GM23338 (cell line): ENCODE measurements around the gene SCN3B. TPM values are rescaled to one million over a fixed set of nuclear protein-coding genes. Genes with fewer than 3 reads are reported as not detected.

Experiments
- ATAC-seq: fragments of 200-7000 bp; cut with Tn5 transposase; 3 replicates; pipeline ENCODE4 v1.9.1; 2020
- DNase-seq: peaks from one replicate; pipeline ENCODE4 v3.0.0-alpha.2; 2015; ENCODE audit warnings: low spot score
- H2AFZ ChIP-seq: fragments of 200-600 bp; sonication (generic); 2 replicates; pipeline ENCODE4 v1.8.0; 2016; ENCODE audit warnings: antibody characterized with exemption, mild to moderate bottlenecking, moderate library complexity
- H3F3A ChIP-seq: fragments of 200-600 bp; sonication (generic); replicated peaks from 2 replicates; pipeline ENCODE4 v1.8.0; 2017; ENCODE audit warnings: antibody characterized with exemption, mixed run types, low read depth
- H3K27ac ChIP-seq: fragments of 200-600 bp; sonication (generic); 2 replicates; pipeline ENCODE4 v1.6.1; 2016; ENCODE audit warnings: low read depth
- H3K27me3 ChIP-seq: fragments of 200-600 bp; sonication (generic); 2 replicates; pipeline ENCODE4 v1.8.0; 2016; ENCODE audit warnings: mild to moderate bottlenecking, mixed run types, moderate library complexity; ENCODE audit not compliant: insufficient read depth
- H3K36me3 ChIP-seq: fragments of 200-600 bp; sonication (generic); 2 replicates; pipeline ENCODE4 v1.8.0; 2016; ENCODE audit warnings: mild to moderate bottlenecking; ENCODE audit not compliant: insufficient read depth
- H3K4me1 ChIP-seq: fragments of 200-600 bp; sonication (generic); 2 replicates; pipeline ENCODE4 v1.8.0; 2016; ENCODE audit warnings: mild to moderate bottlenecking, moderate library complexity; ENCODE audit not compliant: insufficient read depth
- H3K4me2 ChIP-seq: fragments of 200-600 bp; sonication (generic); 2 replicates; pipeline ENCODE4 v1.7.1; 2017; ENCODE audit warnings: mixed run types
- H3K4me3 ChIP-seq: fragments of 200-600 bp; sonication (generic); 2 replicates; pipeline ENCODE4 v1.6.1; 2016; ENCODE audit warnings: mixed run types
- H3K79me2 ChIP-seq: fragments of 200-600 bp; sonication (generic); replicated peaks from 2 replicates; pipeline ENCODE4 v1.8.0; 2017; ENCODE audit warnings: mild to moderate bottlenecking; ENCODE audit not compliant: insufficient read depth
- H3K9me2 ChIP-seq: fragments of 200-600 bp; sonication (generic); 2 replicates; pipeline ENCODE4 v1.8.0; 2017; ENCODE audit not compliant: insufficient read depth
- H4K20me1 ChIP-seq: fragments of 200-600 bp; sonication (generic); replicated peaks from 2 replicates; pipeline ENCODE4 v1.8.0; 2017; ENCODE audit warnings: mild to moderate bottlenecking; ENCODE audit not compliant: insufficient read depth
- H3K27ac Mint-ChIP-seq: 2 replicates; pipeline ENCODE4 v1.8.0; 2020; ENCODE audit warnings: inconsistent platforms, mild to moderate bottlenecking, moderate library complexity, mixed read lengths
- H3K27me3 Mint-ChIP-seq: 3 replicates; pipeline ENCODE4 v1.8.0; 2022; ENCODE audit warnings: low read depth, mild to moderate bottlenecking, moderate library complexity, mixed read lengths, inconsistent platforms; ENCODE audit not compliant: insufficient read depth, poor library complexity
- H3K36me3 Mint-ChIP-seq: 3 replicates; pipeline ENCODE4 v1.8.0; 2021; ENCODE audit warnings: low read depth, mild to moderate bottlenecking, inconsistent platforms, moderate library complexity, mixed read lengths
- H3K4me1 Mint-ChIP-seq: 3 replicates; pipeline ENCODE4 v1.8.0; 2020; ENCODE audit warnings: mild to moderate bottlenecking, inconsistent platforms, mixed read lengths
- H3K4me3 Mint-ChIP-seq: 3 replicates; pipeline ENCODE4 v1.8.0; 2021; ENCODE audit warnings: moderate library complexity, mild to moderate bottlenecking, inconsistent platforms, mixed read lengths
- H3K9me3 Mint-ChIP-seq: 3 replicates; pipeline ENCODE4 v1.8.0; 2020; ENCODE audit warnings: moderate library complexity, mild to moderate bottlenecking, inconsistent platforms, mixed read lengths
- CREB1 ChIP-seq: fragments of 250-450 bp; sonication (Bioruptor Pico); IDR thresholded peaks from 2 replicates; pipeline ENCODE4 v1.5.0; 2020; ENCODE audit warnings: low read depth, mild to moderate bottlenecking, moderate library complexity
- EZH2 ChIP-seq: fragments of 200-600 bp; sonication (generic); IDR thresholded peaks from one replicate; pipeline ENCODE4 v1.8.0; 2017; ENCODE audit warnings: antibody characterized with exemption, mild to moderate bottlenecking, low read depth; ENCODE audit not compliant: unreplicated experiment
- EZH2phosphoT487 ChIP-seq: fragments of 200-600 bp; sonication (generic); IDR thresholded peaks from one replicate; pipeline ENCODE4 v1.8.1; 2018; ENCODE audit warnings: antibody characterized with exemption; ENCODE audit not compliant: unreplicated experiment
- JUNB ChIP-seq: IDR thresholded peaks from one replicate; pipeline ENCODE4 v1.6.1; 2016; ENCODE audit warnings: antibody characterized with exemption; ENCODE audit not compliant: unreplicated experiment
- NANOG ChIP-seq: IDR thresholded peaks from 2 replicates; pipeline ENCODE4 v1.6.1; 2016; ENCODE audit warnings: antibody characterized with exemption, borderline replicate concordance
- POLR2AphosphoS5 ChIP-seq: IDR thresholded peaks from 2 replicates; pipeline ENCODE4 v1.6.1; 2016; ENCODE audit warnings: antibody characterized with exemption, low read depth
- STAT1 ChIP-seq: IDR thresholded peaks from one replicate; pipeline ENCODE4 v1.6.1; 2016; ENCODE audit warnings: antibody characterized with exemption; ENCODE audit not compliant: unreplicated experiment
- ZNF114 ChIP-seq: fragments of 250-450 bp; sonication (Bioruptor Pico); IDR thresholded peaks from 2 replicates; pipeline ENCODE4 v1.5.0; 2020; ENCODE audit warnings: mild to moderate bottlenecking, moderate library complexity
- ZNF331 ChIP-seq: fragments of 250-450 bp; sonication (Bioruptor Pico); IDR thresholded peaks from 2 replicates; pipeline ENCODE4 v1.5.0; 2020; ENCODE audit warnings: low read depth, mild to moderate bottlenecking, moderate library complexity
- polyA plus RNA-seq: library from polyadenylated mRNA; unstranded; fragments of >200 nt; fragmentation: Nextera tagmentation; extraction: Ambion mirVana; gene quantifications from 2 replicates; pipeline ENCODE4 v1.2.1, GENCODE V29; 2016
- total RNA-seq: library from RNA; depleted of rRNA; stranded (reverse); fragments of >200 nt; shearing (Covaris generic); gene quantifications from 2 replicates; pipeline ENCODE4 v1.2.3, GENCODE V29; 2014
- TF ChIP-seq, protein P1 (sequence below): fragments of 250-450 bp; sonication (Bioruptor Pico); IDR thresholded peaks from 2 replicates; pipeline ENCODE4 v1.5.0; 2020; ENCODE audit warnings: mild to moderate bottlenecking, moderate library complexity
- TF ChIP-seq, protein P2 (sequence below), 2 experiments: fragments of 200-600 bp in 1 of 2; sonication (generic) in 1 of 2; conservative IDR thresholded peaks; 2 replicates each; pipeline versions ENCODE4 v1.5.1 to v1.6.1; 2016 to 2017; ENCODE audit warnings: antibody characterized with exemption in 2 of 2, low read depth in 2 of 2, mild to moderate bottlenecking in 2 of 2, moderate library complexity in 1 of 2
- TF ChIP-seq, protein P3 (sequence below): IDR thresholded peaks from one replicate; pipeline ENCODE4 v1.6.1; 2018; ENCODE audit warnings: antibody characterized with exemption; ENCODE audit not compliant: unreplicated experiment
- TF ChIP-seq, protein P4 (sequence below): IDR thresholded peaks from 2 replicates; pipeline ENCODE4 v1.6.1; 2016; ENCODE audit warnings: antibody characterized with exemption

SCN3B gene
- total and polyA plus RNA-seq, 2 experiments from 2014 or later: 0.74 to 1.7 TPM

DNA sequence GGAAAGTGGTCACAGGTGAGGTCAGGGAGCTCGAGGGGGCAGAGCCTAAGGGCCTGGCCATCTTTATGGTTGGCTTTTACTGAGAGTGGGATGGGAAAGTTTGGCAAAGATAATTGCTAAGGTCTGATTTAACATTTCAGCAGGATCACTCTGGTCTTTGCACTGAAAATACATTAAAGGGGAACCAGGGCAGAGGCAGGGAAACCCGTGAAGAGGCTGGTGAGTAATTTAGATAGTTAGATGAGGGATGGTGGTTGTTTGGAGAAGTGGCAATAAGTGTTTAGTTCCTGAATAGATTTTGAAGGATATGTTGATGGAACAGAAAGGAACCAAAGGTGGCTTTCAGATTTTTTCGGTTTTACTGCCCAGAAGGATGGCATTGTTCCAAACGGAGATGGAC is 50.8 kb downstream of the SCN3B start:
- Mint-ChIP-seq H3K4me3 (no peak overlapping the region), H3K27me3 (peaks cover 2% of the 10 kb centered on the region), H3K4me1 (peaks cover 3% of the 10 kb centered on the region; the same call in 1 of the 3 replicates), H3K9me3 (no peaks in the 10 kb centered on the region), H3K27ac (no peak overlapping the region), H3K36me3 (peaks cover 11% of the 10 kb centered on the region)
- no peak overlapping the region for H3K4me2 ChIP-seq
- no peaks in the 10 kb centered on the region for H3K79me2 ChIP-seq
- H2AFZ ChIP-seq: no peak overlapping the region
- no peaks in the 10 kb centered on the region for H3F3A ChIP-seq
- H3K36me3 ChIP-seq: no peaks in the 10 kb centered on the region
- no peaks in the 10 kb centered on the region for H3K4me1 ChIP-seq
- H4K20me1 ChIP-seq: no peaks in the 10 kb centered on the region; the same call in 1 of the 2 replicates
- DNase-seq (no peak), ATAC-seq (no peak)
- H3K4me3 ChIP-seq: no peak overlapping the region
- TF ChIP-seq, protein P1, sequence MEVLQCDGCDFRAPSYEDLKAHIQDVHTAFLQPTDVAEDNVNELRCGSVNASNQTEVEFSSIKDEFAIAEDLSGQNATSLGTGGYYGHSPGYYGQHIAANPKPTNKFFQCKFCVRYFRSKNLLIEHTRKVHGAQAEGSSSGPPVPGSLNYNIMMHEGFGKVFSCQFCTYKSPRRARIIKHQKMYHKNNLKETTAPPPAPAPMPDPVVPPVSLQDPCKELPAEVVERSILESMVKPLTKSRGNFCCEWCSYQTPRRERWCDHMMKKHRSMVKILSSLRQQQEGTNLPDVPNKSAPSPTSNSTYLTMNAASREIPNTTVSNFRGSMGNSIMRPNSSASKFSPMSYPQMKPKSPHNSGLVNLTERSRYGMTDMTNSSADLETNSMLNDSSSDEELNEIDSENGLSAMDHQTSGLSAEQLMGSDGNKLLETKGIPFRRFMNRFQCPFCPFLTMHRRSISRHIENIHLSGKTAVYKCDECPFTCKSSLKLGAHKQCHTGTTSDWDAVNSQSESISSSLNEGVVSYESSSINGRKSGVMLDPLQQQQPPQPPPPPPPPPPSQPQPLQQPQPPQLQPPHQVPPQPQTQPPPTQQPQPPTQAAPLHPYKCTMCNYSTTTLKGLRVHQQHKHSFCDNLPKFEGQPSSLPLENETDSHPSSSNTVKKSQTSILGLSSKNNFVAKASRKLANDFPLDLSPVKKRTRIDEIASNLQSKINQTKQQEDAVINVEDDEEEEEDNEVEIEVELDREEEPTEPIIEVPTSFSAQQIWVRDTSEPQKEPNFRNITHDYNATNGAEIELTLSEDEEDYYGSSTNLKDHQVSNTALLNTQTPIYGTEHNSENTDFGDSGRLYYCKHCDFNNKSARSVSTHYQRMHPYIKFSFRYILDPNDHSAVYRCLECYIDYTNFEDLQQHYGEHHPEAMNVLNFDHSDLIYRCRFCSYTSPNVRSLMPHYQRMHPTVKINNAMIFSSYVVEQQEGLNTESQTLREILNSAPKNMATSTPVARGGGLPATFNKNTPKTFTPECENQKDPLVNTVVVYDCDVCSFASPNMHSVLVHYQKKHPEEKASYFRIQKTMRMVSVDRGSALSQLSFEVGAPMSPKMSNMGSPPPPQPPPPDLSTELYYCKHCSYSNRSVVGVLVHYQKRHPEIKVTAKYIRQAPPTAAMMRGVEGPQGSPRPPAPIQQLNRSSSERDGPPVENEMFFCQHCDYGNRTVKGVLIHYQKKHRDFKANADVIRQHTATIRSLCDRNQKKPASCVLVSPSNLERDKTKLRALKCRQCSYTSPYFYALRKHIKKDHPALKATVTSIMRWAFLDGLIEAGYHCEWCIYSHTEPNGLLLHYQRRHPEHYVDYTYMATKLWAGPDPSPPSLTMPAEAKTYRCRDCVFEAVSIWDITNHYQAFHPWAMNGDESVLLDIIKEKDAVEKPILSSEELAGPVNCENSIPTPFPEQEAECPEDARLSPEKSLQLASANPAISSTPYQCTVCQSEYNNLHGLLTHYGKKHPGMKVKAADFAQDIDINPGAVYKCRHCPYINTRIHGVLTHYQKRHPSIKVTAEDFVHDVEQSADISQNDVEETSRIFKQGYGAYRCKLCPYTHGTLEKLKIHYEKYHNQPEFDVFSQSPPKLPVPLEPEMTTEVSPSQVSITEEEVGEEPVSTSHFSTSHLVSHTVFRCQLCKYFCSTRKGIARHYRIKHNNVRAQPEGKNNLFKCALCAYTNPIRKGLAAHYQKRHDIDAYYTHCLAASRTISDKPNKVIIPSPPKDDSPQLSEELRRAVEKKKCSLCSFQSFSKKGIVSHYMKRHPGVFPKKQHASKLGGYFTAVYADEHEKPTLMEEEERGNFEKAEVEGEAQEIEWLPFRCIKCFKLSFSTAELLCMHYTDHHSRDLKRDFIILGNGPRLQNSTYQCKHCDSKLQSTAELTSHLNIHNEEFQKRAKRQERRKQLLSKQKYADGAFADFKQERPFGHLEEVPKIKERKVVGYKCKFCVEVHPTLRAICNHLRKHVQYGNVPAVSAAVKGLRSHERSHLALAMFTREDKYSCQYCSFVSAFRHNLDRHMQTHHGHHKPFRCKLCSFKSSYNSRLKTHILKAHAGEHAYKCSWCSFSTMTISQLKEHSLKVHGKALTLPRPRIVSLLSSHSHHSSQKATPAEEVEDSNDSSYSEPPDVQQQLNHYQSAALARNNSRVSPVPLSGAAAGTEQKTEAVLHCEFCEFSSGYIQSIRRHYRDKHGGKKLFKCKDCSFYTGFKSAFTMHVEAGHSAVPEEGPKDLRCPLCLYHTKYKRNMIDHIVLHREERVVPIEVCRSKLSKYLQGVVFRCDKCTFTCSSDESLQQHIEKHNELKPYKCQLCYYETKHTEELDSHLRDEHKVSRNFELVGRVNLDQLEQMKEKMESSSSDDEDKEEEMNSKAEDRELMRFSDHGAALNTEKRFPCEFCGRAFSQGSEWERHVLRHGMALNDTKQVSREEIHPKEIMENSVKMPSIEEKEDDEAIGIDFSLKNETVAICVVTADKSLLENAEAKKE (CRISPR knock-in tag): no peak
- TF ChIP-seq ZNF331 (CRISPR knock-in tag): no peak
- no peak for TF ChIP-seq CREB1
- no peak for TF ChIP-seq EZH2
- no peak for TF ChIP-seq NANOG
- TF ChIP-seq POLR2AphosphoS5: no peak
- TF ChIP-seq, protein P2, sequence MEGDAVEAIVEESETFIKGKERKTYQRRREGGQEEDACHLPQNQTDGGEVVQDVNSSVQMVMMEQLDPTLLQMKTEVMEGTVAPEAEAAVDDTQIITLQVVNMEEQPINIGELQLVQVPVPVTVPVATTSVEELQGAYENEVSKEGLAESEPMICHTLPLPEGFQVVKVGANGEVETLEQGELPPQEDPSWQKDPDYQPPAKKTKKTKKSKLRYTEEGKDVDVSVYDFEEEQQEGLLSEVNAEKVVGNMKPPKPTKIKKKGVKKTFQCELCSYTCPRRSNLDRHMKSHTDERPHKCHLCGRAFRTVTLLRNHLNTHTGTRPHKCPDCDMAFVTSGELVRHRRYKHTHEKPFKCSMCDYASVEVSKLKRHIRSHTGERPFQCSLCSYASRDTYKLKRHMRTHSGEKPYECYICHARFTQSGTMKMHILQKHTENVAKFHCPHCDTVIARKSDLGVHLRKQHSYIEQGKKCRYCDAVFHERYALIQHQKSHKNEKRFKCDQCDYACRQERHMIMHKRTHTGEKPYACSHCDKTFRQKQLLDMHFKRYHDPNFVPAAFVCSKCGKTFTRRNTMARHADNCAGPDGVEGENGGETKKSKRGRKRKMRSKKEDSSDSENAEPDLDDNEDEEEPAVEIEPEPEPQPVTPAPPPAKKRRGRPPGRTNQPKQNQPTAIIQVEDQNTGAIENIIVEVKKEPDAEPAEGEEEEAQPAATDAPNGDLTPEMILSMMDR (conservative IDR thresholded peaks at IDR 0.05; ENCODE audit: low read depth in 2 of 2): no peak
- no peak for TF ChIP-seq JUNB
- TF ChIP-seq ZNF114: no peak
- TF ChIP-seq, protein P3, sequence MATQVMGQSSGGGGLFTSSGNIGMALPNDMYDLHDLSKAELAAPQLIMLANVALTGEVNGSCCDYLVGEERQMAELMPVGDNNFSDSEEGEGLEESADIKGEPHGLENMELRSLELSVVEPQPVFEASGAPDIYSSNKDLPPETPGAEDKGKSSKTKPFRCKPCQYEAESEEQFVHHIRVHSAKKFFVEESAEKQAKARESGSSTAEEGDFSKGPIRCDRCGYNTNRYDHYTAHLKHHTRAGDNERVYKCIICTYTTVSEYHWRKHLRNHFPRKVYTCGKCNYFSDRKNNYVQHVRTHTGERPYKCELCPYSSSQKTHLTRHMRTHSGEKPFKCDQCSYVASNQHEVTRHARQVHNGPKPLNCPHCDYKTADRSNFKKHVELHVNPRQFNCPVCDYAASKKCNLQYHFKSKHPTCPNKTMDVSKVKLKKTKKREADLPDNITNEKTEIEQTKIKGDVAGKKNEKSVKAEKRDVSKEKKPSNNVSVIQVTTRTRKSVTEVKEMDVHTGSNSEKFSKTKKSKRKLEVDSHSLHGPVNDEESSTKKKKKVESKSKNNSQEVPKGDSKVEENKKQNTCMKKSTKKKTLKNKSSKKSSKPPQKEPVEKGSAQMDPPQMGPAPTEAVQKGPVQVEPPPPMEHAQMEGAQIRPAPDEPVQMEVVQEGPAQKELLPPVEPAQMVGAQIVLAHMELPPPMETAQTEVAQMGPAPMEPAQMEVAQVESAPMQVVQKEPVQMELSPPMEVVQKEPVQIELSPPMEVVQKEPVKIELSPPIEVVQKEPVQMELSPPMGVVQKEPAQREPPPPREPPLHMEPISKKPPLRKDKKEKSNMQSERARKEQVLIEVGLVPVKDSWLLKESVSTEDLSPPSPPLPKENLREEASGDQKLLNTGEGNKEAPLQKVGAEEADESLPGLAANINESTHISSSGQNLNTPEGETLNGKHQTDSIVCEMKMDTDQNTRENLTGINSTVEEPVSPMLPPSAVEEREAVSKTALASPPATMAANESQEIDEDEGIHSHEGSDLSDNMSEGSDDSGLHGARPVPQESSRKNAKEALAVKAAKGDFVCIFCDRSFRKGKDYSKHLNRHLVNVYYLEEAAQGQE: no peak
- TF ChIP-seq STAT1: no peak
- TF ChIP-seq, protein P4, sequence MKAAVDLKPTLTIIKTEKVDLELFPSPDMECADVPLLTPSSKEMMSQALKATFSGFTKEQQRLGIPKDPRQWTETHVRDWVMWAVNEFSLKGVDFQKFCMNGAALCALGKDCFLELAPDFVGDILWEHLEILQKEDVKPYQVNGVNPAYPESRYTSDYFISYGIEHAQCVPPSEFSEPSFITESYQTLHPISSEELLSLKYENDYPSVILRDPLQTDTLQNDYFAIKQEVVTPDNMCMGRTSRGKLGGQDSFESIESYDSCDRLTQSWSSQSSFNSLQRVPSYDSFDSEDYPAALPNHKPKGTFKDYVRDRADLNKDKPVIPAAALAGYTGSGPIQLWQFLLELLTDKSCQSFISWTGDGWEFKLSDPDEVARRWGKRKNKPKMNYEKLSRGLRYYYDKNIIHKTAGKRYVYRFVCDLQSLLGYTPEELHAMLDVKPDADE: no peak
- TF ChIP-seq EZH2phosphoT487: no peak
- no peak overlapping the region for H3K27ac ChIP-seq
- H3K27me3 ChIP-seq: no peaks in the 10 kb centered on the region
- no peaks in the 10 kb centered on the region for H3K9me2 ChIP-seq
